GM12865 (cell line): ENCODE data around the gene PCNX3.

Experiments used
- DNase-seq: peaks from one replicate; pipeline ENCODE4 v3.0.0; 2010; ENCODE audit warnings: low read depth
- H3K4me3 ChIP-seq: 2 replicates; pipeline ENCODE4 v1.5.1; 2011; ENCODE audit warnings: mild to moderate bottlenecking, low read depth, low read length, control low read depth
- TF ChIP-seq, protein P1 (sequence below): IDR thresholded peaks from 2 replicates; pipeline ENCODE4 v1.5.1; 2011; ENCODE audit warnings: low read length, control low read depth, low read depth, inconsistent platforms; ENCODE audit not compliant: insufficient read depth; ENCODE audit errors: missing control alignments

The PCNX3 gene

DNA sequence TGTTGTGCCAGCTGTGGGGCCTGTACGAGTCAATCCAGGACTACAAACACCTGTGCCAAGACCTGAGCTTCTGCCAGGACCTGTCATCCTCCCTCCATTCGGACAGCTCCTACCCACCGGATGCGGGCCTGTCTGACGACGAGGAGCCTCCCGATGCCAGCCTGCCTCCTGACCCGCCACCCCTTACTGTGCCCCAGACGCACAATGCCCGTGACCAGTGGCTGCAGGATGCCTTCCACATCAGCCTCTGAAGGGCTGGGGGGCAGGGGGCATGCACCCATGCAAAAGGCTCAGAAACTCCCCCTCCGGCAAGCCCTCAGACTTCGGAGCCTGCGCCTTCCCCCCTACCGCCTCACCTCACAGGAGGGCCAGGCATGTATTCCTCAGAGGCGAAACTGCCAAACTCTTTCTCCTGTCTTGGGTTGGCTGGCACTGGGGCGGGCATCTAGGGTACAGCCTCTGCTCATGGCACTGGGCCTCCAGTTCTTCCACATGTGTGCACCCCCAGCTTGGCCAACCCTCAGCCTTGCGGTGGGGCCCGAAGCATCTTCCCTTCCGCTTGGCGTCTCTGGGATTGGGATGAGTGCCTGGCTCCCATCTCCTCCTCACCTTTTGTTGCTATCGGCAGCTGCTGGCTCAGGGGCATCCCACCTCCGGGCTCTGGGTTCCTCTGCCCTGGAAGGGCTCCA is 42.0 kb upstream of the PCNX3 start:
- TF ChIP-seq, protein P1, sequence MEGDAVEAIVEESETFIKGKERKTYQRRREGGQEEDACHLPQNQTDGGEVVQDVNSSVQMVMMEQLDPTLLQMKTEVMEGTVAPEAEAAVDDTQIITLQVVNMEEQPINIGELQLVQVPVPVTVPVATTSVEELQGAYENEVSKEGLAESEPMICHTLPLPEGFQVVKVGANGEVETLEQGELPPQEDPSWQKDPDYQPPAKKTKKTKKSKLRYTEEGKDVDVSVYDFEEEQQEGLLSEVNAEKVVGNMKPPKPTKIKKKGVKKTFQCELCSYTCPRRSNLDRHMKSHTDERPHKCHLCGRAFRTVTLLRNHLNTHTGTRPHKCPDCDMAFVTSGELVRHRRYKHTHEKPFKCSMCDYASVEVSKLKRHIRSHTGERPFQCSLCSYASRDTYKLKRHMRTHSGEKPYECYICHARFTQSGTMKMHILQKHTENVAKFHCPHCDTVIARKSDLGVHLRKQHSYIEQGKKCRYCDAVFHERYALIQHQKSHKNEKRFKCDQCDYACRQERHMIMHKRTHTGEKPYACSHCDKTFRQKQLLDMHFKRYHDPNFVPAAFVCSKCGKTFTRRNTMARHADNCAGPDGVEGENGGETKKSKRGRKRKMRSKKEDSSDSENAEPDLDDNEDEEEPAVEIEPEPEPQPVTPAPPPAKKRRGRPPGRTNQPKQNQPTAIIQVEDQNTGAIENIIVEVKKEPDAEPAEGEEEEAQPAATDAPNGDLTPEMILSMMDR, result no peak
- peak overlapping the region; percentile 60 for H3K4me3 ChIP-seq
- no peak for DNase-seq

DNA sequence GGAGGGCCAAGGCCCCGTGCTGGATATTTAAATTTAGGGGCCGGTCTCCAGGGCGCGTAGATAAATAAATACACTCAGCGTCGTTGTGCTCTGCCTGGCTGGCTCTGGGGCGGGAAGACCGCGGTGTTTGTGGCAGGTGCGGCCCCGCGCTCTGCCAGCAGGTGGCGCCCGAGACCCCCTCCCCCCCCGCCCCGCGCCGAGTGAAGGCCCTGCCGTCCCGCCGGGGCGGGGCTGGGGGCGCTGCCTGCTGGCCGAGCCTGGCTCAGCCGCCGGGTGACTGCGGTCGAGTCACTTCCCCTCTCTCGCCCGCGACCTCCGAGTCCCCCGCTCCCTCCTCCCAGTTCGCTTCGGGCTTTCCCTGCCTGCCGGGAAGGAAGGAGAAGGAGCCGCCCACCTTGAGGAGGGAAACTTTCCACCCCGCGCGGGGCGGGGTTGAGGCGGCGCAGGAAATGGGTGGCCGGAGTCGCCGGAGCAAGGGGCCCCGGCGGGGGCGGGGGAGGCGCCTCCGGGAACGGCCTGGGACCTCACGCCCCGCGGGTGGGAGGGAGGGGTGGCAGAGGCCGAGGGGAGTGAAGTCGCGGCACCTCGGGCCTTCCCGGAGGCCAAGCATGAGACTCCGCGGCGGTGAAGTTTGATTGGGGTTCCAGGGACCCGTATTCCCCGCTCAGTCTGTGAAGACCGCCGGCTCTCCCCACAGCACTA is 41.3 kb upstream of the PCNX3 start:
- TF ChIP-seq, protein P1, result peak; percentile 78
- peak; percentile 98 for DNase-seq
- H3K4me3 ChIP-seq, result peak overlapping the region; percentile 71

- DNase-seq, result no peak
- TF ChIP-seq, protein P1, result no peak
- H3K4me3 ChIP-seq, result peak overlapping the region; percentile 71
Observed at GRCh38 chr11:65574811-65575567, 40.6 kb upstream of the PCNX3 start.

DNA sequence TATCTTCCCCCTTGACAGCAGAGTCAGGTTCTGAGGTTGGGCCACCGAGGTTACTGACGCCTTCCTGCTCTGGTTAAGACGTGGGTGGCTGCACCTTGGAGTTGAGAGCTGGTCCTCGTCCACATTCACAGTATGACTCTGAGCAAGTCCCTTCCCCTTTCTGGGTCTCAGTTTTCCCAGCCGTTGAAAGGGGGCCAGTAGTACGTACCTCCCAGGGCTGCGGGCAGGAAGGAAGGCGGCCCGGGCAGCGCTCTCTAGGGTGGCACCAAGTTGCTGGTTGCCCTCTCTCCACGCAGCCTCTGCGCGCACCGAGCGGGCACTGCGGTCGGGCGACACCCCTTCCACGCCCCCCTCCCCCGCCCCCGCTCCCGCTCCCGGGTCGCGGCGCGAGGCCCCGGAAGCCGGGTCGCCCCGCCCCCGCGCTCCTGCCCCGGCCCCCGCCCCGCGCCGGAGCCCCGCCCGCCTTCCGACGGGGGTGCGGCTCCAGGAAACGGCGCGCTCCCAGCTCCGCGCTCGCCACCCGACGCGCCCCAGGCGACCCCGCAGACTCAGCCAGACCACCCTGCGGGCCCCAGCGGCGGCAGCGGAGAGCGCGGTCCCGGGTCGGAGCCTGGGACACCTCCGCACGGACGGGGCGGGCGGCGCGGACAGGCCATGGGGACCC is 39.9 kb upstream of the PCNX3 start, which contains the start of gene EHBP1L1:
Gene EHBP1L1 (plus strand): TSS at position 486 of the 664 bp plus-strand sequence. CDS start 250 bp downstream, outside the sequence.
- peak; percentile 87 for DNase-seq
- peak within 1 kb of the TSS; percentile 98 for H3K4me3 ChIP-seq
- TF ChIP-seq, protein P1, result no peak

- peak overlapping the region; percentile 98 for H3K4me3 ChIP-seq
Observed at GRCh38 chr11:65576232-65576866, 39.2 kb upstream of the PCNX3 start.

More at GRCh38 chr11:65576232-65576866, 39.2 kb upstream of the PCNX3 start:
- TF ChIP-seq, protein P1, result no peak
- DNase-seq, result no peak
